CD4-positive, alpha-beta T cell (primary cell): ENCODE results near the gene TIMM17A. TPM values are rescaled to one million over a fixed set of nuclear protein-coding genes. Genes with fewer than 3 reads are reported as not detected.

Experiments
- ATAC-seq: fragments of 200-7000 bp; cut with Tn5 transposase; one replicate; pipeline ENCODE4 v1.10.0; 2022; ENCODE audit warnings: mild to moderate bottlenecking; ENCODE audit not compliant: poor library complexity
- CTCF ChIA-PET: fragments of 350-600 bp; sonication (Branson Sonifier 250); formaldehyde crosslinking; loops from one replicate; lab custom pipeline; 2021; ENCODE audit warnings: antibody characterized with exemption, inconsistent platforms; lab: Charles Lee
- POLR2A ChIA-PET: fragments of 350-600 bp; sonication (Branson Sonifier 250); formaldehyde crosslinking; loops from one replicate; lab custom pipeline; 2021; ENCODE audit warnings: antibody characterized with exemption, inconsistent platforms; lab: Charles Lee
- DNase-seq, 14 experiments: peaks; one replicate each; pipeline ENCODE4 v3.0.0-alpha.2; 2013 to 2020; ENCODE audit warnings: mixed read lengths in 2 of 14
- H3K27ac ChIP-seq, 2 donors: one replicate each; pipeline versions ENCODE4 v1.5.1 to v1.7.0; 2013; ENCODE audit warnings: low read length in 2 of 2, low read depth in 1 of 2, mild to moderate bottlenecking in 1 of 2
- H3K27me3 ChIP-seq, 2 experiments: 1 replicate in 1 of 2; 2 replicates in 1 of 2; pipeline versions ENCODE4 v1.6.1 to v1.7.0; 2013; ENCODE audit warnings: low read length in 2 of 2, control low read depth in 1 of 2, mild to moderate bottlenecking in 1 of 2, moderate library complexity in 1 of 2; ENCODE audit not compliant: insufficient read depth in 2 of 2, control insufficient read depth in 1 of 2
- H3K36me3 ChIP-seq: one replicate; pipeline ENCODE4 v1.6.1; 2013; ENCODE audit warnings: low read length, control low read depth; ENCODE audit not compliant: insufficient read depth
- H3K4me1 ChIP-seq: one replicate; pipeline ENCODE4 v1.6.1; 2013; ENCODE audit warnings: low read length, control low read depth; ENCODE audit not compliant: insufficient read depth
- H3K4me3 ChIP-seq: one replicate; pipeline ENCODE4 v1.5.1; 2013; ENCODE audit warnings: mild to moderate bottlenecking, low read length, moderate library complexity
- H3K9me3 ChIP-seq, 2 experiments: 1 replicate in 1 of 2; 2 replicates in 1 of 2; pipeline versions ENCODE4 v1.6.1 to v1.7.0; 2013; ENCODE audit warnings: low read length in 2 of 2, mild to moderate bottlenecking in 2 of 2, control low read depth in 1 of 2, moderate library complexity in 1 of 2; ENCODE audit not compliant: control insufficient read depth in 1 of 2, insufficient read depth in 1 of 2
- H3K27ac Mint-ChIP-seq: one replicate; pipeline ENCODE4 v1.8.0; 2020; ENCODE audit warnings: mixed read lengths
- H3K27me3 Mint-ChIP-seq: one replicate; pipeline ENCODE4 v1.8.0; 2021; ENCODE audit warnings: mixed read lengths
- H3K36me3 Mint-ChIP-seq: one replicate; pipeline ENCODE4 v1.8.0; 2021; ENCODE audit warnings: low read depth, mixed read lengths
- H3K4me1 Mint-ChIP-seq: one replicate; pipeline ENCODE4 v1.8.0; 2021; ENCODE audit warnings: low read depth, mixed read lengths
- H3K4me3 Mint-ChIP-seq: one replicate; pipeline ENCODE4 v1.8.0; 2020; ENCODE audit warnings: mild to moderate bottlenecking, mixed read lengths
- H3K9me3 Mint-ChIP-seq: one replicate; pipeline ENCODE4 v1.8.0; 2020; ENCODE audit warnings: mixed read lengths
- intact Hi-C, 2 experiments: fragments of 100-400 bp; cut with DNase I in 1 of 2; cut with micrococcal nuclease in 1 of 2; formaldehyde crosslinking; loops; one replicate each; pipeline versions ENCODE4 v1.15.1 to v1.9.0; 2023 to 2025; cut with DNase I, micrococcal nuclease
- total RNA-seq, 174 experiments: library from RNA in 2 of 174; stranded (reverse) in 2 of 174; gene quantifications; one replicate each; pipeline ENCODE4 v1.2.3 and lab custom pipeline; 2021 to 2026
- TF ChIP-seq, protein P1 (sequence below): fragments of 200-600 bp; IDR thresholded peaks from one replicate; pipeline ENCODE4 v1.8.0; 2022; ENCODE audit warnings: antibody characterized with exemption, mild to moderate bottlenecking

Gene TIMM17A
- total RNA-seq, 2 experiments from 2014 or later, result 46.2 to 49.6 TPM

GRCh38 chr1:201990427-201990826 is 35.1 kb downstream of the TIMM17A start:
- no peak overlapping the region for H3K4me3 Mint-ChIP-seq
- H3K36me3 ChIP-seq, result peaks cover 51% of the 10 kb centered on the region
- intact Hi-C loops, result loop anchor here in 1 of 2 experiments (5.0 kb wide), 1 partner anchor 48 kb away; no protein-coding TSS in a partner anchor

DNA sequence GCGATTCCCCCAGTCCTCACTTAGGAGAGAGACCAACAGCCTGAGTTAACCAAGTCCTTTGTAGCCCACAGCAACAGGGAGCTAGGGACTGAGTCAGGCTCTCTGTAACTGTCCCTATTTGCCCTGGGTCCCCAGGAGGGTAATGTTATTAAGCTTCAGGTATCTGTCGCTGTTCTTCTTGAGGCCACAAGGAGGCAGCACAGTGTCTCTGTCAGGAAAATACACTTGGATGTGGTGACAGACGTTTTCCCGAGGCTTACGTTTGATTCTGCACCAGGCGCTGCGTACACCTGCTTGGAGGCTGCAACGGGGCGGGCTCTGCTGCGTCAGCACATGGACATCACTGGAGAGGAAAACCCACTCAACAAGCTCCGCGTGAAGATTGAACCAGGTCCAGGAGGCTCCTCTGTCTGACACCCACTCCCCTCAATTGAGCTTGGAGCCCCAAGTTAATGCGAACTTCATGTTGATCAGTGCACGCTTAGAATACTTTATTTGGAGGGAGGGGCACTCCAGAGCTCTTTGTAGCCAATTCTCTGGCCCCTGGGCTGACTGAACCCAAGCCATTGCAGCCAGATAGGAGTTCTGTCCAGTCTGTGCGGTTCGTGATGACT is 44.4 kb downstream of the TIMM17A start:
- ChIA-PET POLR2A (interaction anchor here (0.8 to 1.0 kb wide), 2 partner anchors 16 to 17 kb away, joined by 3 read pairs; no protein-coding TSS in a partner anchor), CTCF (interaction anchor here (0.6 to 1.8 kb wide), 13 partner anchors 12 to 720 kb away, joined by 3 to 11 read pairs (median 4); partner anchors contain the start of gene RNPEP)
- ATAC-seq, result peak; percentile 71
- no peak overlapping the region for H3K27ac ChIP-seq
- intact Hi-C loops, result no loop called here
- Mint-ChIP-seq H3K27ac (no peak overlapping the region), H3K9me3 (no peaks in the 10 kb centered on the region), H3K4me1 (no peaks in the 10 kb centered on the region), H3K27me3 (no peaks in the 10 kb centered on the region), H3K4me3 (no peak overlapping the region), H3K36me3 (peaks cover 91% of the 10 kb centered on the region)
- peak in 4 of 14 experiments; percentile 27 to 63 (median 48) for DNase-seq
- no peaks in the 10 kb centered on the region for H3K9me3 ChIP-seq
- no peaks in the 10 kb centered on the region for H3K27me3 ChIP-seq
- no peak overlapping the region for H3K4me3 ChIP-seq
- H3K4me1 ChIP-seq, result no peaks in the 10 kb centered on the region
- peaks cover 50% of the 10 kb centered on the region for H3K36me3 ChIP-seq
- TF ChIP-seq, protein P1, sequence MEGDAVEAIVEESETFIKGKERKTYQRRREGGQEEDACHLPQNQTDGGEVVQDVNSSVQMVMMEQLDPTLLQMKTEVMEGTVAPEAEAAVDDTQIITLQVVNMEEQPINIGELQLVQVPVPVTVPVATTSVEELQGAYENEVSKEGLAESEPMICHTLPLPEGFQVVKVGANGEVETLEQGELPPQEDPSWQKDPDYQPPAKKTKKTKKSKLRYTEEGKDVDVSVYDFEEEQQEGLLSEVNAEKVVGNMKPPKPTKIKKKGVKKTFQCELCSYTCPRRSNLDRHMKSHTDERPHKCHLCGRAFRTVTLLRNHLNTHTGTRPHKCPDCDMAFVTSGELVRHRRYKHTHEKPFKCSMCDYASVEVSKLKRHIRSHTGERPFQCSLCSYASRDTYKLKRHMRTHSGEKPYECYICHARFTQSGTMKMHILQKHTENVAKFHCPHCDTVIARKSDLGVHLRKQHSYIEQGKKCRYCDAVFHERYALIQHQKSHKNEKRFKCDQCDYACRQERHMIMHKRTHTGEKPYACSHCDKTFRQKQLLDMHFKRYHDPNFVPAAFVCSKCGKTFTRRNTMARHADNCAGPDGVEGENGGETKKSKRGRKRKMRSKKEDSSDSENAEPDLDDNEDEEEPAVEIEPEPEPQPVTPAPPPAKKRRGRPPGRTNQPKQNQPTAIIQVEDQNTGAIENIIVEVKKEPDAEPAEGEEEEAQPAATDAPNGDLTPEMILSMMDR, result peak; percentile 73

More at GRCh38 chr1:201990427-201990826, 35.1 kb downstream of the TIMM17A start:
- Histone ChIP-seq H3K9me3 (no peaks in the 10 kb centered on the region), H3K4me3 (no peak overlapping the region), H3K27ac (no peak overlapping the region), H3K27me3 (no peaks in the 10 kb centered on the region), H3K4me1 (no peaks in the 10 kb centered on the region)
- H3K27me3 Mint-ChIP-seq, result no peaks in the 10 kb centered on the region
- ChIA-PET CTCF (no interaction called here), POLR2A (no interaction called here)
- TF ChIP-seq, protein P1, result no peak
- H3K4me1 Mint-ChIP-seq, result no peaks in the 10 kb centered on the region
- no peak for ATAC-seq
- no peaks in the 10 kb centered on the region for H3K9me3 Mint-ChIP-seq
- H3K27ac Mint-ChIP-seq, result no peak overlapping the region
- H3K36me3 Mint-ChIP-seq, result peaks cover 68% of the 10 kb centered on the region
- DNase-seq, result no peak

DNA sequence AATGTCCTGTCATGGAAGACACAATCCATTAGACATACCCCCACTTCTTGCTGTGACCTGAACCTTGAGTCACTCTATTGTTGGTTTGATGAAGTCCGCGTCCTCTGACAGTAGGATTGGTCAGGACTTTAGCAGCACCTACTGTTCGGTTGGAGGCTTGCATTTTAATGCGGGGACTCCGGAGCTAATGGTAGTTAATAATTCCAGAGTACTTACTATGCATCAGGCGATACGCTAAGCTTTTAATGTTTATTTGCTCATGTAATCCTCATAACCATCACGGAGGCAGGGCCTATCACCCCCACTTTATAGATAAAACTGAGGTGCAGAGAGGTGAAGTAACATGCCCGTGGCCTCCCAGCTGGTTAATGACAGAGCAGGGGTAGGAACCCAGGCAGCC is 47.2 kb downstream of the TIMM17A start:
- no peaks in the 10 kb centered on the region for H3K4me1 ChIP-seq
- ATAC-seq (no peak), DNase-seq (no peak)
- POLR2A ChIA-PET, result no interaction called here
- no peaks in the 10 kb centered on the region for H3K9me3 Mint-ChIP-seq
- peaks cover 48% of the 10 kb centered on the region for H3K36me3 ChIP-seq
- H3K9me3 ChIP-seq, result no peaks in the 10 kb centered on the region
- H3K4me1 Mint-ChIP-seq, result no peaks in the 10 kb centered on the region
- no peak overlapping the region for H3K27ac Mint-ChIP-seq
- no peak overlapping the region for H3K27ac ChIP-seq
- intact Hi-C loops, result no loop called here
- CTCF ChIA-PET, result interaction anchor here (1.1 kb wide), 1 partner anchor 106 kb away, joined by 3 read pairs; no protein-coding TSS in a partner anchor
- no peak overlapping the region for H3K4me3 ChIP-seq
- TF ChIP-seq, protein P1, result no peak
- H3K27me3 ChIP-seq, result no peaks in the 10 kb centered on the region
- H3K4me3 Mint-ChIP-seq, result no peak overlapping the region
- H3K27me3 Mint-ChIP-seq, result no peaks in the 10 kb centered on the region
- peaks cover 85% of the 10 kb centered on the region for H3K36me3 Mint-ChIP-seq
